ENCODE results near the gene KCNMB1.

The KCNMB1 gene

DNA sequence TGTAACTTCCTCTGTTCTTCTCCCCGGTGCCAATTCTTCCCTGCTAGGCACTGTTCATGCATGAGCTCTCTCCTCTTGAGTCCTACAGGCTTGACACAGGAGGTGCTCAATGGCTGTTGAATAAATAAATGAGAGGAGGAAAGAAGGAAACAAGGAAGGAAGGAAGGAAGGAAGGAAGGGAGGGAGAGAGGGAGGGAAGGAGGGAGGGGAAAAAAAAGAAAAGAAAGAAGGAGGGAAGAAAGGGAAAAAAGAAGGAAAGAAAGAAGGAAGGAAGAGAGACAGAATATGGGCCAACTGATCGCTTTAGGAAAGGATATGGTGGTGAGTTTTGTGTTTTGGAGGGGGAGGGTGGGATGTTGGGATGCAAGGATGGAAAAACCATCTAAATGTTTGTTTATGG, 6.4 kb downstream of the KCNMB1 start:
- Histone ChIP-seq H3K27me3 (ENCODE audit: control insufficient read depth in 3 of 3, insufficient read depth in 3 of 3, low read depth in 1 of 3, low read length in 3 of 3) (no peaks in the 10 kb centered on the region), H2BK15ac (ENCODE audit: low read length) (no peak overlapping the region), H3K4me3 (ENCODE audit: low read length in 2 of 2) (no peak overlapping the region)

GRCh38 chr5:170380361-170380951, 8.7 kb downstream of the KCNMB1 start:
- no CpG with 5 or more reads among the region's 3 CpGs for WGBS, 2 donors (ENCODE audit: extremely low coverage in 2 of 2, insufficient read length in 2 of 2, insufficient replicate concordance in 1 of 2)
- no peak overlapping the region for H3K4me2 ChIP-seq (ENCODE audit: insufficient read depth, low read length, poor library complexity, severe bottlenecking)
- peak overlapping the region; percentile 19 for H2AK5ac ChIP-seq (ENCODE audit: low read depth, low read length)
- no peaks in the 10 kb centered on the region for H3K79me1 ChIP-seq (ENCODE audit: low read depth, low read length)
- H2BK15ac ChIP-seq (ENCODE audit: low read length) = peak overlapping the region; percentile 69
- H3K4ac ChIP-seq (ENCODE audit: low read length) = no peak overlapping the region
- H3K27ac ChIP-seq (replicated peaks; ENCODE audit: low read length) = no peak overlapping the region
- H3K14ac ChIP-seq (ENCODE audit: low read length) = no peak overlapping the region
- no peak overlapping the region for H3K9ac ChIP-seq (ENCODE audit: low read depth, low read length, poor library complexity)
- H2BK5ac ChIP-seq (ENCODE audit: low read length) = no peak overlapping the region
- no peaks in the 10 kb centered on the region for H3K27me3 ChIP-seq (ENCODE audit: control insufficient read depth in 3 of 3, insufficient read depth in 3 of 3, low read depth in 1 of 3, low read length in 3 of 3)
- peak overlapping the region; percentile 81 for H3K18ac ChIP-seq (ENCODE audit: low read length)
- no peak overlapping the region for H3K4me3 ChIP-seq (ENCODE audit: low read length in 2 of 2)
- H2BK12ac ChIP-seq (ENCODE audit: low read length) = no peak overlapping the region
- H2BK120ac ChIP-seq (ENCODE audit: low read depth, low read length) = no peak overlapping the region
- H2AFZ ChIP-seq (ENCODE audit: low read length) = no peak overlapping the region
- no peak for DNase-seq (ENCODE audit: low spot score)
- H3K36me3 ChIP-seq (replicated peaks in 1 of 2; ENCODE audit: control insufficient read depth in 2 of 2, insufficient read depth in 2 of 2, low read length in 2 of 2) = no peaks in the 10 kb centered on the region
- H3K9me3 ChIP-seq (replicated peaks in 1 of 2; ENCODE audit: control insufficient read depth in 2 of 2, insufficient read depth in 1 of 2, low read depth in 1 of 2, low read length in 2 of 2) = no peaks in the 10 kb centered on the region
- H3K23ac ChIP-seq (ENCODE audit: low read depth, low read length, poor library complexity) = no peak overlapping the region
- H4K91ac ChIP-seq (ENCODE audit: low read depth, low read length, poor library complexity) = no peak overlapping the region
- no peaks in the 10 kb centered on the region for H3K4me1 ChIP-seq (ENCODE audit: control insufficient read depth in 2 of 2, insufficient read depth in 1 of 2, low read depth in 1 of 2, low read length in 2 of 2)
- no peak overlapping the region for H4K8ac ChIP-seq (ENCODE audit: low read depth, low read length)

More for the DNA sequence above, 6.4 kb downstream of the KCNMB1 start:
- Histone ChIP-seq H4K8ac (ENCODE audit: low read depth, low read length) (no peak overlapping the region), H3K18ac (ENCODE audit: low read length) (no peak overlapping the region), H3K79me1 (ENCODE audit: low read depth, low read length) (no peaks in the 10 kb centered on the region), H3K36me3 (replicated peaks in 1 of 2; ENCODE audit: control insufficient read depth in 2 of 2, insufficient read depth in 2 of 2, low read length in 2 of 2) (no peaks in the 10 kb centered on the region), H3K14ac (ENCODE audit: low read length) (no peak overlapping the region), H3K4ac (ENCODE audit: low read length) (no peak overlapping the region), H3K23ac (ENCODE audit: low read depth, low read length, poor library complexity) (no peak overlapping the region), H2AK5ac (ENCODE audit: low read depth, low read length) (no peak overlapping the region), H4K91ac (ENCODE audit: low read depth, low read length, poor library complexity) (no peak overlapping the region), H3K9ac (ENCODE audit: low read depth, low read length, poor library complexity) (no peak overlapping the region), H3K9me3 (replicated peaks in 1 of 2; ENCODE audit: control insufficient read depth in 2 of 2, insufficient read depth in 1 of 2, low read depth in 1 of 2, low read length in 2 of 2) (no peaks in the 10 kb centered on the region), H3K4me2 (ENCODE audit: insufficient read depth, low read length, poor library complexity, severe bottlenecking) (no peak overlapping the region), H2AFZ (ENCODE audit: low read length) (no peak overlapping the region), H2BK12ac (ENCODE audit: low read length) (no peak overlapping the region), H3K27ac (replicated peaks; ENCODE audit: low read length) (no peak overlapping the region), H2BK120ac (ENCODE audit: low read depth, low read length) (no peak overlapping the region), H3K4me1 (ENCODE audit: control insufficient read depth in 2 of 2, insufficient read depth in 1 of 2, low read depth in 1 of 2, low read length in 2 of 2) (peaks cover 0 to 7% of the 10 kb centered on the region in 2 donors), H2BK5ac (ENCODE audit: low read length) (no peak overlapping the region)
- no peak for DNase-seq (ENCODE audit: low spot score)
- WGBS, 2 donors (ENCODE audit: extremely low coverage in 2 of 2, insufficient read length in 2 of 2, insufficient replicate concordance in 1 of 2) = 100% methylated on average over 1 of the region's 2 CpGs; no CpG with 5 or more reads in 1 of the 2 donors

GRCh38 chr5:170378740-170379139, 10.4 kb downstream of the KCNMB1 start:
- H3K27ac ChIP-seq (replicated peaks; ENCODE audit: low read length) = no peak overlapping the region
- H3K79me1 ChIP-seq (ENCODE audit: low read depth, low read length) = no peaks in the 10 kb centered on the region
- peak overlapping the region; percentile 63 for H3K23ac ChIP-seq (ENCODE audit: low read depth, low read length, poor library complexity)
- H2BK120ac ChIP-seq (ENCODE audit: low read depth, low read length) = no peak overlapping the region
- no peaks in the 10 kb centered on the region for H3K9me3 ChIP-seq (replicated peaks in 1 of 2; ENCODE audit: control insufficient read depth in 2 of 2, insufficient read depth in 1 of 2, low read depth in 1 of 2, low read length in 2 of 2)
- DNase-seq (ENCODE audit: low spot score) = no peak
- peak overlapping the region; percentile 59 for H3K18ac ChIP-seq (ENCODE audit: low read length)
- no peak overlapping the region for H2BK15ac ChIP-seq (ENCODE audit: low read length)
- no peaks in the 10 kb centered on the region for H3K27me3 ChIP-seq (ENCODE audit: control insufficient read depth in 3 of 3, insufficient read depth in 3 of 3, low read depth in 1 of 3, low read length in 3 of 3)
- peak overlapping the region; percentile 45 for H2AK5ac ChIP-seq (ENCODE audit: low read depth, low read length)
- no peak overlapping the region for H4K91ac ChIP-seq (ENCODE audit: low read depth, low read length, poor library complexity)
- no peak overlapping the region for H3K4ac ChIP-seq (ENCODE audit: low read length)
- no peak overlapping the region for H2BK12ac ChIP-seq (ENCODE audit: low read length)
- no peak overlapping the region for H3K14ac ChIP-seq (ENCODE audit: low read length)
- no peak overlapping the region for H2AFZ ChIP-seq (ENCODE audit: low read length)
- no peaks in the 10 kb centered on the region for H3K4me1 ChIP-seq (ENCODE audit: control insufficient read depth in 2 of 2, insufficient read depth in 1 of 2, low read depth in 1 of 2, low read length in 2 of 2)
- no peak overlapping the region for H3K4me3 ChIP-seq (ENCODE audit: low read length in 2 of 2)
- no peak overlapping the region for H3K4me2 ChIP-seq (ENCODE audit: insufficient read depth, low read length, poor library complexity, severe bottlenecking)
- no peaks in the 10 kb centered on the region for H3K36me3 ChIP-seq (replicated peaks in 1 of 2; ENCODE audit: control insufficient read depth in 2 of 2, insufficient read depth in 2 of 2, low read length in 2 of 2)
- H2BK5ac ChIP-seq (ENCODE audit: low read length) = no peak overlapping the region
- H3K9ac ChIP-seq (ENCODE audit: low read depth, low read length, poor library complexity) = peak overlapping the region; percentile 12
- no CpG with 5 or more reads among the region's 16 CpGs for WGBS, 2 donors (ENCODE audit: extremely low coverage in 2 of 2, insufficient read length in 2 of 2, insufficient replicate concordance in 1 of 2)
- H4K8ac ChIP-seq (ENCODE audit: low read depth, low read length) = no peak overlapping the region

- Histone ChIP-seq H2AK5ac (ENCODE audit: low read depth, low read length) (peak overlapping the region; percentile 38), H3K18ac (ENCODE audit: low read length) (no peak overlapping the region), H3K9me3 (replicated peaks in 1 of 2; ENCODE audit: control insufficient read depth in 2 of 2, insufficient read depth in 1 of 2, low read depth in 1 of 2, low read length in 2 of 2) (no peaks in the 10 kb centered on the region), H2BK12ac (ENCODE audit: low read length) (no peak overlapping the region), H3K4me2 (ENCODE audit: insufficient read depth, low read length, poor library complexity, severe bottlenecking) (no peak overlapping the region), H3K23ac (ENCODE audit: low read depth, low read length, poor library complexity) (no peak overlapping the region), H3K4me1 (ENCODE audit: control insufficient read depth in 2 of 2, insufficient read depth in 1 of 2, low read depth in 1 of 2, low read length in 2 of 2) (peaks cover 0 to 1% of the 10 kb centered on the region in 2 donors), H3K27ac (replicated peaks; ENCODE audit: low read length) (no peak overlapping the region), H4K91ac (ENCODE audit: low read depth, low read length, poor library complexity) (no peak overlapping the region), H3K4me3 (ENCODE audit: low read length in 2 of 2) (no peak overlapping the region), H2BK15ac (ENCODE audit: low read length) (peak overlapping the region; percentile 81), H3K4ac (ENCODE audit: low read length) (no peak overlapping the region), H3K9ac (ENCODE audit: low read depth, low read length, poor library complexity) (no peak overlapping the region), H3K27me3 (ENCODE audit: control insufficient read depth in 3 of 3, insufficient read depth in 3 of 3, low read depth in 1 of 3, low read length in 3 of 3) (no peaks in the 10 kb centered on the region), H2BK5ac (ENCODE audit: low read length) (no peak overlapping the region), H4K8ac (ENCODE audit: low read depth, low read length) (no peak overlapping the region), H2AFZ (ENCODE audit: low read length) (no peak overlapping the region), H3K36me3 (replicated peaks in 1 of 2; ENCODE audit: control insufficient read depth in 2 of 2, insufficient read depth in 2 of 2, low read length in 2 of 2) (no peaks in the 10 kb centered on the region), H3K14ac (ENCODE audit: low read length) (no peak overlapping the region), H3K79me1 (ENCODE audit: low read depth, low read length) (no peaks in the 10 kb centered on the region), H2BK120ac (ENCODE audit: low read depth, low read length) (no peak overlapping the region)
- no CpG with 5 or more reads among the region's 11 CpGs for WGBS, 2 donors (ENCODE audit: extremely low coverage in 2 of 2, insufficient read length in 2 of 2, insufficient replicate concordance in 1 of 2)
- DNase-seq (ENCODE audit: low spot score) = no peak
Observed at GRCh38 chr5:170377027-170377426, 12.1 kb downstream of the KCNMB1 start.
